Kidney (tissue), 14 donors: ENCODE results near the gene XPA. TPM values are rescaled to one million over a fixed set of nuclear protein-coding genes. Genes with fewer than 3 reads are reported as not detected.

Source experiments
- DNase-seq, 5 donors: peaks; one replicate each; pipeline ENCODE4 v3.0.0-alpha.2; 2013 to 2020
- FAIRE-seq: peaks from 2 replicates; lab custom pipeline; 2012; peaks lifted over from hg19 to GRCh38; lab: Jason Lieb, UNC
- H3K27ac ChIP-seq, 2 donors: one replicate each; pipeline ENCODE4 v1.7.0; 2013; ENCODE audit warnings: low read depth in 2 of 2, low read length in 2 of 2, inconsistent platforms in 1 of 2
- H3K27me3 ChIP-seq: one replicate; pipeline ENCODE4 v1.7.1; 2013; ENCODE audit warnings: low read length, inconsistent platforms; ENCODE audit not compliant: control insufficient read depth, insufficient read depth
- H3K36me3 ChIP-seq, 3 donors: one replicate each; pipeline versions ENCODE4 v1.7.0 to v1.7.1; 2013; ENCODE audit warnings: low read length in 3 of 3, control low read depth in 1 of 3, inconsistent platforms in 1 of 3; ENCODE audit not compliant: insufficient read depth in 3 of 3, control insufficient read depth in 2 of 3
- H3K4me1 ChIP-seq, 3 donors: one replicate each; pipeline versions ENCODE4 v1.7.0 to v1.7.1; 2013; ENCODE audit warnings: low read length in 3 of 3, inconsistent platforms in 1 of 3, low read depth in 1 of 3; ENCODE audit not compliant: control insufficient read depth in 2 of 3, insufficient read depth in 2 of 3
- H3K4me3 ChIP-seq, 3 donors: one replicate each; pipeline versions ENCODE4 v1.7.0 to v1.8.1; 2013; ENCODE audit warnings: low read length in 3 of 3, control low read depth in 1 of 3, inconsistent platforms in 1 of 3
- H3K9ac ChIP-seq, 3 donors: one replicate each; pipeline versions ENCODE4 v1.7.0 to v1.7.1; 2013; ENCODE audit warnings: low read length in 3 of 3, control low read depth in 1 of 3, inconsistent platforms in 1 of 3
- H3K9me3 ChIP-seq, 3 donors: one replicate each; pipeline versions ENCODE4 v1.7.0 to v1.7.1; 2013; ENCODE audit warnings: low read length in 3 of 3, control low read depth in 1 of 3, inconsistent platforms in 1 of 3; ENCODE audit not compliant: control insufficient read depth in 2 of 3, insufficient read depth in 1 of 3
- intact Hi-C: fragments of 100-400 bp; cut with DNase I; formaldehyde crosslinking; loops from one replicate; pipeline ENCODE4 v1.11.1; 2022
- polyA plus RNA-seq: library from polyadenylated mRNA; stranded (reverse); fragments of 350-450 nt; fragmentation: Illumina TruSeq; extraction: RNeasy Lipid Tissue Mini Kit (QIAGEN cat#74804); gene quantifications from one replicate; pipeline ENCODE4 v1.2.3, GENCODE V29; 2014; ENCODE audit warnings: low read depth, low replicate concordance; ENCODE audit not compliant: insufficient read depth
- total RNA-seq: library from RNA; stranded (reverse); fragmentation: NEBNext Ultra II Directional; extraction: Animal tissue kit (Norgen Biotek cat#: 25700); gene quantifications from one replicate; pipeline ENCODE4 v1.2.1, GENCODE V29; 2021
- TF ChIP-seq, protein P1 (sequence below): IDR thresholded peaks from 3 replicates; pipeline ENCODE4 v1.5.1; 2012; ENCODE audit warnings: mild to moderate bottlenecking, moderate library complexity, borderline replicate concordance; ENCODE audit not compliant: insufficient read depth; ENCODE audit errors: extremely low read depth
- donor health status: control.
- donor health status: control.
- donor health status: control.
- donor health status: control.
- donor health status: control.
- donor health status: DM: yes; HTN: yes; CAD: no.
- donor health status: Normal renal cell carcinoma (clear cell type).

XPA gene
- total and polyA plus RNA-seq, 2 donors from 2014 or later: 17.7 to 26.3 TPM

DNA sequence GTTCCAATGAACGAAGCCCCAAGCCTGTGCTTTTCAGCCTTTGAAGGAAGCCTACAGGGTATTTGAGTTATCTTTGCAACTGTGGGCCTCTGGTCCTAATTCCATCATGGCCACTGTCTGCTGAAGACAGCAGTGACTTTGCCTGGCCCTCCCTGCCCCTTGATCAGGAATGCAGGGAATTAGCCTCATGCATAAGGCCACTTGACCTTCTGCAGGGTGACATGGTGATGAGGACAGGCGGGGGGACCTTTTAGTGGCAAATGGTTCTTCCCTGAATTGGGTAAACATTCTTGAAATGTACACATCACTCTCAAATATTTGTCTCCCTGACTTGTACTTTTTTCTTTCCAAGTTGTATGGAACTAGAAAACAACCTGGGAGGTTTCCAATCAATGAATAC, 25.2 kb upstream of the XPA start:
- H3K36me3 ChIP-seq: no peaks in the 10 kb centered on the region

DNA sequence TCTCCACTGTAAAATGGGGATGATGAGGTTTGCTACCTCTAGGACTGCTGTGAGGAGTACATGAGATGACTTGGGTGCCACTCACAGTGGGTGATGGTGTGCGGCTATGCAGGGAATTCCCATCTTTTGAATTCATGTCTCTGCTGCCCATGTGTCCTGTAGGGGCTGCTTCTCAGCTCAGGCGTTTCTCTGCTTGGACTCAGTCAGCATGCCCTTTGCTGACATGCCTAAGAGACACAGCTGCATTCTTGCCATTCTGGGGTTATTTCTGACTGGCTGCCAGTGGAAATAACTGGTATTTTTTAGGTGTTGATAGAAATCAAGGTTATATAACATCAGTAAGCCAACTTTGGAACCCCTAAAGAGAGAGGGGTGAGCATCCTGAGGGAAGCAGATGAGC, 24.3 kb upstream of the XPA start:
- Histone ChIP-seq H3K4me3 (no peak overlapping the region), H3K9ac (no peak overlapping the region), H3K36me3 (no peaks in the 10 kb centered on the region), H3K4me1 (no peaks in the 10 kb centered on the region), H3K9me3 (peaks cover 0 to 6% (median 0%) of the 10 kb centered on the region in 3 donors), H3K27ac (no peak overlapping the region), H3K27me3 (no peaks in the 10 kb centered on the region)
- TF ChIP-seq, protein P1, sequence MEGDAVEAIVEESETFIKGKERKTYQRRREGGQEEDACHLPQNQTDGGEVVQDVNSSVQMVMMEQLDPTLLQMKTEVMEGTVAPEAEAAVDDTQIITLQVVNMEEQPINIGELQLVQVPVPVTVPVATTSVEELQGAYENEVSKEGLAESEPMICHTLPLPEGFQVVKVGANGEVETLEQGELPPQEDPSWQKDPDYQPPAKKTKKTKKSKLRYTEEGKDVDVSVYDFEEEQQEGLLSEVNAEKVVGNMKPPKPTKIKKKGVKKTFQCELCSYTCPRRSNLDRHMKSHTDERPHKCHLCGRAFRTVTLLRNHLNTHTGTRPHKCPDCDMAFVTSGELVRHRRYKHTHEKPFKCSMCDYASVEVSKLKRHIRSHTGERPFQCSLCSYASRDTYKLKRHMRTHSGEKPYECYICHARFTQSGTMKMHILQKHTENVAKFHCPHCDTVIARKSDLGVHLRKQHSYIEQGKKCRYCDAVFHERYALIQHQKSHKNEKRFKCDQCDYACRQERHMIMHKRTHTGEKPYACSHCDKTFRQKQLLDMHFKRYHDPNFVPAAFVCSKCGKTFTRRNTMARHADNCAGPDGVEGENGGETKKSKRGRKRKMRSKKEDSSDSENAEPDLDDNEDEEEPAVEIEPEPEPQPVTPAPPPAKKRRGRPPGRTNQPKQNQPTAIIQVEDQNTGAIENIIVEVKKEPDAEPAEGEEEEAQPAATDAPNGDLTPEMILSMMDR: no peak
- DNase-seq (no peak), FAIRE-seq (no peak)
- intact Hi-C loops: no loop called here

More for the DNA sequence above, 25.2 kb upstream of the XPA start:
- peaks cover 0 to 6% (median 0%) of the 10 kb centered on the region in 3 donors for H3K9me3 ChIP-seq
- H3K4me1 ChIP-seq: no peaks in the 10 kb centered on the region
- DNase-seq (no peak), FAIRE-seq (no peak)
- intact Hi-C loops: no loop called here
- no peaks in the 10 kb centered on the region for H3K27me3 ChIP-seq
- no peak overlapping the region for H3K27ac ChIP-seq
- TF ChIP-seq, protein P1: no peak
- no peak overlapping the region for H3K4me3 ChIP-seq
- no peak overlapping the region for H3K9ac ChIP-seq

DNA sequence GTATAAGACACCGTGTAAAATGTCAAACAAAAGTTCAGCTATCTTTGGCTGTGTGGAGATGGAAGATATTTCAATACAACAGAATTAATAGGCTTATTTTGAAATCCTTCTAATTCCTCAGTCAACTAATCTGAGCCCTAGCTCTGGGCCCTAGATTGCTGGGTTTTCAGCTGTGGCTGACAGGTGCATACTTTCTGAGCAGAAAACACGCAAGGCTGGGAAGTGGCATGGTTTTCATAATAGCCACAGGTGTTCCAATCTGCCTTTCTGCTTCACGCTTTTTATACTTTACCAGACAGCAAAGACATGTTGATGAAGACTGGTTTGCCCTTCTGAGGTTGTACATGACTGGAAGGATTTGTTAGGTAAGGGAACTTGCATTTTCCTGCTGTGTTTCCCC, 20.7 kb upstream of the XPA start:
- Histone ChIP-seq H3K9me3 (peaks cover 0 to 6% (median 0%) of the 10 kb centered on the region in 3 donors), H3K9ac (no peak overlapping the region), H3K4me3 (no peak overlapping the region), H3K27ac (no peak overlapping the region), H3K36me3 (no peaks in the 10 kb centered on the region), H3K27me3 (no peaks in the 10 kb centered on the region), H3K4me1 (no peaks in the 10 kb centered on the region)
- no peak for DNase-seq
- FAIRE-seq: no peak
- intact Hi-C loops: no loop called here
- TF ChIP-seq, protein P1: no peak

DNA sequence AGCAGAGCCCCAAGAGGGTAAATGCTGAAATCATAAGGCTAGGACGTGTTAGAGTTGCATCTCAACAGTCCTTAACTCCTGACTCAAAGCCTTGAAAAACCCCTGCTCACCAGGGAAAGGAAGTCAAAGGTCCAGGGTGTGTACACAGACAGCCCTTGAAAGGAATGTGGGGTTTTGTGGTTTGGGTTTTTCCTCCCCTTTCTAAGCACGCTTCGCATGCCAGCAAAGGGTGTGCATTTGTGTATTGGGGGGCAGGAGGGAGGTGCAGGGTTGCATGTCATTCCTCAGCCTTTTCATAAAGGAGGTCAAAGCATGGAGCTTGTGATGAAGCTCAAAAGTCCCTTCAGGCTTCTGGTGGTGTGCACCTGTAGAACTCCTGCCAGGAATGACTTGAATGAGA, 17.3 kb upstream of the XPA start:
- Histone ChIP-seq H3K9ac (no peak overlapping the region), H3K9me3 (no peaks in the 10 kb centered on the region), H3K36me3 (no peaks in the 10 kb centered on the region), H3K4me1 (peaks cover 0 to 3% (median 3%) of the 10 kb centered on the region in 3 donors), H3K27me3 (no peaks in the 10 kb centered on the region), H3K4me3 (no peak overlapping the region), H3K27ac (no peak overlapping the region)
- intact Hi-C loops: loop anchor here (5.0 kb wide), 1 partner anchor 188 kb away; no protein-coding TSS in a partner anchor
- FAIRE-seq (no peak), DNase-seq (no peak)
- TF ChIP-seq, protein P1: no peak
